Activated T-cell treated with anti-CD3 and anti-CD28 coated beads, Interleukin-2, amount 50 U/mL, for 1 hour (primary cell): ENCODE results near the gene SPINK14.

ENCODE experiments used
- DNase-seq: peaks from one replicate; pipeline ENCODE4 v3.0.0-alpha.2; 2020

Gene SPINK14

GRCh38 chr5:148202531-148203203 lies 34.3 kb downstream of the SPINK14 start, which contains the start of gene SPINK6:
SPINK6 (plus strand) TSS chr5:148203042; CDS start chr5:148203097, 55 bp downstream.
- DNase-seq = no peak

- DNase-seq = no peak
Measured at GRCh38 chr5:148205044-148205806, 36.9 kb downstream of the SPINK14 start.

GRCh38 chr5:148205865-148206264 lies 37.5 kb downstream of the SPINK14 start:
- DNase-seq = no peak

GRCh38 chr5:148206620-148207019 lies 38.3 kb downstream of the SPINK14 start:
- DNase-seq = no peak

- DNase-seq = no peak
Measured at GRCh38 chr5:148208226-148208625, 39.9 kb downstream of the SPINK14 start.

- no peak for DNase-seq
Measured at GRCh38 chr5:148209151-148209770, 40.9 kb downstream of the SPINK14 start.

- DNase-seq = no peak
Measured at GRCh38 chr5:148214665-148215185, 46.4 kb downstream of the SPINK14 start.

- no peak for DNase-seq
Measured at GRCh38 chr5:148221508-148221907, 53.2 kb downstream of the SPINK14 start.

- DNase-seq = no peak
Measured at GRCh38 chr5:148224117-148224742, 55.9 kb downstream of the SPINK14 start.
